HG03521 (cell line): ENCODE results near the gene IQCE.
"Not testable (repeated sequence)": the region's sequence is repeated elsewhere in the genome, so short reads cannot be mapped to it uniquely, and the experiment has no call there.

Experiments used
- ATAC-seq: cut with Tn5 transposase; IDR thresholded peaks from one replicate; pipeline ENCODE4 v1.9.1; 2021; ENCODE audit warnings: mild to moderate bottlenecking, moderate library complexity; ENCODE audit not compliant: unreplicated experiment

IQCE gene

DNA sequence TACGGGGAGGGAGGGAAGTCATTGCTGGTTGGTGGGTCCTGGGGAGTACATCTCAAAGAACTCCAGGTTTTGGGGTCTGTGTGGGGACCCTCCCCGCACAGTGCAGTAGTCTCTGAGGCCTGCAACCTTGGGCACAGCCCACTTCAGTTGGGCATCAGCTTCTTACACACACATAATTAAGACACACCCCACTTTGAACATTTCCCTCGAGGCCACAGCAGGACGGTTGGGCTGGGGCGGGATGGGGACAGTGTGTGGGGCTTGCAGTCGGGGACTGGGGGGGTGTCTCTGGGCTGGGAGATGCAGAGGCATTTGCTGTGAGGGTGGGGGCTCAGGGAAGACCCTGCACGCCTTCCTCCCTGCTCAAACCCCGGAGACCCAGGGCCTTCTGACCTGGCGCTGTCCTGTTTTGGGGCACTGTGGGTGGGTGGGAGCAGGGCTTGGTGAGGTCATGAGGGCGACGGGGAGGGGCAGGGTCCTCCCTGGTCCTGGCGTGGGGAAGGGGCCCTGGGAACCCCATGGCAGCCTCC, 38.0 kb upstream of the IQCE start:
- ATAC-seq, result no peak

GRCh38 chr7:2521341-2521745, 37.4 kb upstream of the IQCE start:
- no peak for ATAC-seq

- no peak for ATAC-seq
Measured at GRCh38 chr7:2521952-2522591, 36.7 kb upstream of the IQCE start.

DNA sequence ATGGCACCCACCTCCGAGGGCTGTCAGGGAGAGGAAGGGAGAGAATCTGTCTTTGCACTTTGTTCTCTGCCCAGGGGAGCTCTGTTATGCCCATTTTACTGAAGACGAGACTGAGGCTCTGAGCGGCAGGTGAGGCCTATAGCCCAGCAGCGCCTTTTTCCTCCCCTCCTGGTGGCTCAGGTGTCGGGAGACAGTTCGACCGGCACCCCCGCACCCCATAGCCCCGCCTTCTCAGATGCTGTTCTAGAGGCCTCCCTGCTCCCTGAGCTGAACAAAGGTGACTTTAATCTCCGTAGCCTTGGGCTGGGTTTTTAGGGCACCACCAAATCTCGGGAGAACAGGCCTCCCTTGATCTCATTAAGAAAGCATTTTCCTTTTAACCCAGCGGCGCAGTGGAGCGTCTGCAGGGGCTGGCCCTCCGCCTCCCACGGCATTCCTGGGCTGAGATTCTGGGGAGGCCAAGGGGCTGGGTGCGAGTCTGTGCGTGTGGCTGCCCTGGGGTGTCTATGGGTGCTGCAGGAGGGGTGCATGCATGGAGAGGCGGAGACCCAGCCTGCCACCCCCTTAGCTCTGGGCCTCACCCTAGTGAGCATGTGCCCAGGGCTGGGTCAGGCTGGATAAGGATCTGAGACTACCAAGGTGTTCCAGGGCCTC, 35.9 kb upstream of the IQCE start:
- no peak for ATAC-seq

DNA sequence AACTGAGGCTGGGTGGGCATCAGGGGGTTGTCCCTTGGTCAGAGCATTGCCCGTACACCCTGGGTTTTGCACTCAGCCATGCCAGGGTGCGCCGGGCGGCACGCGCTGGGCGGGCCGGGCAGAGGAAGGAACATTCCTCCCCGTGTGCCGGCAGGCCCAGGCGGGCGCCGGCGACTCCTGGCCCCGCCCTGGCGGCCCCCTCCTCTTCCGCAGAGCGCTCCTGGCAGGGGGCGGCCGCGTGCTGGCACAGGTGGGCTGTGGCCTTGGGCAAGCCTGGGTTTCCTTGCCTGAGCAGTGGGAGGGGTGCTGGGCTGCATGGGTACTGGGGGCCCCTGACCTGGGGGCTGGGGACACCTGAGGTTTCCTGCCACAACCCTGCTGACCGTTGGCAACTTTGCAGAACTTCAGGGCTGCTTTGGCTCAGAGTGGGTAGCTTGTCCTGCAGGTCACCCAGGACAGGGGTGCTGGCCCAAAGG, 35.3 kb upstream of the IQCE start:
- no peak for ATAC-seq

- no peak for ATAC-seq
Measured at GRCh38 chr7:2523941-2524807, 34.6 kb upstream of the IQCE start.

- ATAC-seq, result no peak
Measured at GRCh38 chr7:2524808-2525657, 33.7 kb upstream of the IQCE start.

GRCh38 chr7:2525658-2526630, 32.8 kb upstream of the IQCE start:
- ATAC-seq, result no peak

- no peak for ATAC-seq
Measured at GRCh38 chr7:2526659-2527504, 31.9 kb upstream of the IQCE start.

DNA sequence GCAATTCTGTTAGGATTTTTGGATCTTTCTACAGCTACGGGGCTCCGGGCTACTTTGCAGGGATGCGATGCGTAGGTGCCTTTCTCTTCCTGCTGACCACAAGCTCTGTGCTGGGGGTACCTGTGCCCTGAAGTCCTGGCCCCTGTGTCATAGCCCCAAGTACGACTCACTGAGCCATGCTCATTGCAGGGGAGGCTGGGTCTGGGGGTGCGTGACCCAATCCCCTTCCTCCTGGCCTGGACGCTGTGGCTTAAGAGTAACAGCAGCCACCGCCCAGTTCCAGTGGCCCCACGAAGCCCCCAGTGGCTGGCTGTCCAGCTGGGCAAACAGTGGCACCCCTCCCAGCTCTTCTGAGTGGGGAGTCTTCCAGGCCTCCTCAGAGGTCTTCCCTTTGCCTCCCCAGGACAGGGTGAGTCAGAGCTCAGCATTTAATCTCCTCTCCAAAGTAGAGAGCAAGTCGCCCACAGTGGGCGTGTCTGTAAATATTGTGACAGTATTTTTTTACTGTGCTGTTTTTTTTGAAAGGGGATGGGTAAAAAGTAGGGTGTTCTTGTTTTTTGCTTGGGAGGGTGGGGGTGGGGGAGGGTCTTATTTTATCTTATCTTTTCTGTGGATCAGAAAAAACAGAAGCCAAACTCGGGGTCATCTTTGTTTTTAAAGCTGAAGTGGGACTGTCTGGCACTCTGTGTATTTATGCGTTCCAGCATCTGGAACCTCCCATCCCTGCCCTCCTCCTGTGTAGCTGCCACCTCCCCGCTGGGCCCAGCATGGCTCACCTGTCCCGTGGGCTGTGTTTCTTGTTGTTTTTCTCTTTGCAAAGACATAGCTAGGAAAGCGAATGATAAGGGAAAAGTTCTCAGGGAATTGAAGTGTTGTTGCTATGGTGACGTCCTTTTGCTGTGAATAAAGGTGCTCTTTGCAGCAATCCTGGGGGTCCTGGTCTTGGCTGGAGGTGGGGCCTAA, 31.0 kb upstream of the IQCE start:
- ATAC-seq, result no peak

DNA sequence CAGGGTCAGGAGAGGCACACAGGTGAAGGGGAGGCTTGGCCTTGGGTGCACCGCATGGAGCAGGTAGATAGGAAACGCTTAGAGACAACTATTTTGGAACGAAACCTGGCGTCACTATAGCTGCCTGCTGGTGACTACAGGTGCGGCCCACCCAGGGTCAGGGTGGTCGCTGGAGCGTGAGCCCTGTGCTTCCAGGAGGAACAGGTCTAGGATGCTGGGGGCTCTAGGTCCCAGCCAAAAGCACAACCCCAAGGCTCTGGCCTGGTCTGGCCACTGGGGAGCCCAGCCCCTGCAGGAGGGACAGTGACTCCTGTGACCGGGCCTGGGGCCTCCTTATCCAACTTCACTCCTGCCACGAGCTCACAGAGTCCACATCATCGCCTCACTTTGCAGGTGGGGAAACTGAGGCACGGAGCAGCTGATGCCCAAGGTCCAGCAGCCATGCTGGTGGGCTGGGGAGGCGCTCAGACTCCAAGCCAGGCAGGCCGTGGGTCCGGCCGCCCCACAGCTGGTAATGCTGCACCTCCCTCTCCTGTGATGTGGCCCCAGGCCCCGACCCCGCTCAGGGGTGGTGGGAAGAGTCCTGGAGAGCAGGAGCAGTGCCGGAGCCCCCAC, 30.2 kb upstream of the IQCE start:
- no peak for ATAC-seq

DNA sequence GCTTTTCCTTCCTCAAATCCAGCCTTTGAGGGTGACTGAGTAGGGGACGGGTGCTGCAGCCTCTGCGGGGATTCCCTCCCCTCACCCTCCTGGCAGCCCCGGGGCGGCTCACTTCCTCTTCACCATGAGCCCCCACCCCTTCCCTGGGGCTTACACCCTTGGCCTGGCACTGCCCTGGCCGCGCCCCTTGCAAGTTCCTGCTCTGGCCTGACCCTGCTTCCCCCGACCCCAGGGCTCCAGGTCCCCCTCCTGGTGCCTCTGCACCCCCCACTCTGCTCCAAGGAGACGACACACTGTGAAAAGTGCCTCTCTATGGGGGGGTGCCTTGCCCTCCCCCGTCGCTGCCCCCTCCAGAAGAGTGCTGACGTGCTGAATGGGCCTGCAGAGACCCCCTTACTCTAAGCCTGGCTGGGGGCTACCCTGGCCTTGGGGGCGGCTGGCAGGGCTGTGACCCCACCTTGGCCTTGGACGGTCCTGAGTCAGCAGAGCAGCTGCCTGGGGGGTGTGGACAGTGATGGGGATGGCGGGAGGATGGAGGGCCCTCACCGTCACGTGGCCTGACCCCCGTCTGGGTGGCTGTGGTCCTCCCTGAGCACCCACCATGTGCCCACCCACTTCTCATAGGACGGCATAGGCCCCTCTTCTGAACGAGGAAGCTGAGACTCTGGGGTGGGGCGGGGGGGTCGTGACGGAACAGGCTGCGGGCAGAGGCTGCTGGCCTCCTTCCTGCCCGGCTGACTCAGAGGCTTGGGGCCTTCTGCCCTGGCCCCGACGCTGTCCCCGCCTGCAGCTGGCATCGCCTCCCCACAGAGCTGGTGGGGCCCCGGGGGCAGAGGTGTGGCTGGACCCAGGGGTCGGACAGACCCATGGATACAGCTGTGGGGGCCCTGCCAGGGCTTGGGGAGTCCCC, 29.4 kb upstream of the IQCE start:
- no peak for ATAC-seq

DNA sequence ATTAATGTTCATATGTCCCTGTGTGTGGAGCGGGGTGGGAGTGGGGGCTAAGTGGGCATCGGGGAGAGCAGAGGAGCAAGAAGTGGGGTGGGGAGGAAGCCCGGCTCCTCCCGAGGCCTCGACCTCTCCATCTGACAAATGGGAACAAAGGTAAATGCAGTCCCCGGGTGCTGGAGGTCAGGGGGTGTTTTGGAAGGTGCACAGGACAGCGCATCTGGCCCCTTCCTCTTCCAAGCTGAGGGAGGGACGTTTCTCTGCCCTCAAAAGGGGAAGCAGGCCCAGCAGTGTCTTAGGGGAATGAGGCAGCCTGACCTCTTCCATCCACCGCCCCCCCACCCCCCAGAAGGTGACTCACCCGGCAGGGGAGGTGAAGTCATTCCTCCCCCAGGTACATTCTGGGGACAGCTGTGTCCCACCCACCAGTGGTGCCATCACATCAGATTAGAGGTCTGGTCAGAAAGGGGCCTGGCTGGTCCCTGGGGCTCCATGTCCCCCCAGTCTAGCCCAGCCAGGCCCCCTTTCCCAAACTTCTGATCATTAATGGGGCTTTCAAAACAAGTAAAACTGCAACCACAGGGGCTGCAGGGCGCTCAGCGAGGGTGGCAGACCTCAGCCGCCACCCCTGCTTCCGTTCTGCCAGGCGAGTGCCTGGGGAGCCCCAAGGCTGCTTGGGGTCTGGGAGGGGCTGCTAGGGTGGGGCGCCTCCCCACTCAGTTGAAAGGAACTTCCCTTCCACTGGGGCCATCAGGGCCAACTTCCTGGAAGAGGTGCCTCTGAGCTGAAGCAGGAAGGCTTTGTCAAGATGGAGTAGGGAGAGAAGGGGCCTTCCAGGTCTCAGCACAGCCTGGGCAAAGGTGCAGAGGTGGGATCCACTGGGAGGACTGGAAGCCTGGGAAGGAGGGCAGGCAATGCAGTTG, 28.4 kb upstream of the IQCE start:
- ATAC-seq, result no peak

- ATAC-seq, result not testable (repeated sequence)
Measured at GRCh38 chr7:2530994-2531795, 27.6 kb upstream of the IQCE start.
